Measurements from ENCODE around the gene NCBP2.

Gene NCBP2

DNA sequence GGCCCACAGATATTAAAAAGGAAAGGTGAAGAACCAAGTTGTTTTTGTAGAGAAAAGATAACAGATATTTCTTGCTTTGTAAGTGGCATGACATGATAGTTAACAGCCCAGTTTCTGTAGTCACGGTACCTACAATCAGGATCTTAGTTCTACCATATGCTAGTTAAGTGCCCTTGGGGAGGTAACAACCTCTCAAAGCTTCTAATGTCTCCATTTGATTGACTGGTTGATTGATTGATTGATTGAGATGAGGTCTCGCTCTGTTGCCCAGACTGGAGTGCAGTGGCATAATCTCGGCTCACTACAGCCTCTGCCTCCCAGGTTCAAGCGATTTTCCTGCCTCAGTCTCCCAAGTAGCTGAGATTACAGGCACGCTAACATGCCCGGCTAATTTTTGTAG lies 46.1 kb downstream of the NCBP2 start:
- Histone ChIP-seq H3K9ac (ENCODE audit: low read depth, low read length) (no peak overlapping the region), H3K27me3 (ENCODE audit: insufficient read depth, low read length, poor library complexity) (no peaks in the 10 kb centered on the region), H3K79me2 (ENCODE audit: insufficient read depth, low read length) (peaks cover 60% of the 10 kb centered on the region), H3K36me3 (ENCODE audit: insufficient read depth, low read length) (peaks cover 27% of the 10 kb centered on the region; the same call in 1 of the 2 replicates), H3K4me1 (ENCODE audit: insufficient read depth, low read length) (no peaks in the 10 kb centered on the region), H3K9me3 (ENCODE audit: insufficient read depth, low read length, severe bottlenecking) (no peaks in the 10 kb centered on the region), H2AFZ (ENCODE audit: low read depth, low read length) (no peak overlapping the region), H3K4me2 (ENCODE audit: insufficient read depth, low read length) (no peak overlapping the region), H4K20me1 (ENCODE audit: insufficient read depth, low read length) (peaks cover 6% of the 10 kb centered on the region; the same call in 1 of the 2 replicates), H3K27ac (ENCODE audit: low read length) (no peak overlapping the region), H3K4me3 (ENCODE audit: low read depth in 1 of 2, low read length in 2 of 2) (no peak overlapping the region)
- TF ChIP-seq, protein P1, sequence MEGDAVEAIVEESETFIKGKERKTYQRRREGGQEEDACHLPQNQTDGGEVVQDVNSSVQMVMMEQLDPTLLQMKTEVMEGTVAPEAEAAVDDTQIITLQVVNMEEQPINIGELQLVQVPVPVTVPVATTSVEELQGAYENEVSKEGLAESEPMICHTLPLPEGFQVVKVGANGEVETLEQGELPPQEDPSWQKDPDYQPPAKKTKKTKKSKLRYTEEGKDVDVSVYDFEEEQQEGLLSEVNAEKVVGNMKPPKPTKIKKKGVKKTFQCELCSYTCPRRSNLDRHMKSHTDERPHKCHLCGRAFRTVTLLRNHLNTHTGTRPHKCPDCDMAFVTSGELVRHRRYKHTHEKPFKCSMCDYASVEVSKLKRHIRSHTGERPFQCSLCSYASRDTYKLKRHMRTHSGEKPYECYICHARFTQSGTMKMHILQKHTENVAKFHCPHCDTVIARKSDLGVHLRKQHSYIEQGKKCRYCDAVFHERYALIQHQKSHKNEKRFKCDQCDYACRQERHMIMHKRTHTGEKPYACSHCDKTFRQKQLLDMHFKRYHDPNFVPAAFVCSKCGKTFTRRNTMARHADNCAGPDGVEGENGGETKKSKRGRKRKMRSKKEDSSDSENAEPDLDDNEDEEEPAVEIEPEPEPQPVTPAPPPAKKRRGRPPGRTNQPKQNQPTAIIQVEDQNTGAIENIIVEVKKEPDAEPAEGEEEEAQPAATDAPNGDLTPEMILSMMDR (IDR thresholded peaks at IDR 0.05; ENCODE audit: borderline replicate concordance, extremely low read depth, low read length, poor library complexity, severe bottlenecking), result no peak
- no peak for TF ChIP-seq EZH2 (IDR thresholded peaks at IDR 0.05; ENCODE audit: borderline replicate concordance, low read depth, low read length, severe bottlenecking)
- ATAC-seq (ENCODE audit: insufficient read depth, low read depth), result no peak
- no peak for DNase-seq

DNA sequence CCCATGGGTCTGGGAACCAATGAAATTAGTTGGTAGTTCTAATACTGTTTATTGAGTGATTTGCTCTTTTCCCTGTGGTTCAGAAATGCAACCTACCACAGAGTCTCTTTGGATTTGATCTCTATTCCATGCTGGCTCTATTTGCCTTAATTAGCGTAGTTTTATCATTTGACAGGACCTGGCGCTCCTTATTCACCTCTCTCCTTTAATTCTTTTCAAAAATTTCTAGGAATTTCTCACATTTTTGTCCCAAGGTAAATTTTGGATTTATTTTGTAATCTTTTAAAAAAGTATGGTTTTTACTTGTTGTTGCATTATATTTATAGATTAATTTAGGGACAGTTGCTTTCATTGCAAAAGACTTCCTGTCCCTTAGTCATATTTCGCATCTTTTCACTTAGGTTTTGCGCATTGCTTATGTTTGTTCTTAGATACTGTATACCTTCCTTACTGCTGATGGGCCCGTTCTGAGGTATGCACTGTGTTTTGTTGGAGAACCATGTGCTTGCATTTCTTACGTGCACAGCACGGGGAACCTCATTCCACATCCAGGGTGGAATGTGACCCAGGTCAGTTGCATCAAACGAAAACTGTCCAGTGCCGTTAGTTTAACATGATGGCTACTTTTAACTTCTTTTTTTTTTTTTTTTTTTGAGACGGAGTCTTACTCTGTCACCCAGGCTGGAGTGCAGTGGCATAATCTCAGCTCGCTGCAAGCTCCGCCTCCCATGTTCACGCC lies 47.6 kb downstream of the NCBP2 start:
- no peak overlapping the region for H3K9ac ChIP-seq (ENCODE audit: low read depth, low read length)
- H3K36me3 ChIP-seq (ENCODE audit: insufficient read depth, low read length), result peaks cover 23% of the 10 kb centered on the region; the same call in 1 of the 2 replicates
- H3K27ac ChIP-seq (ENCODE audit: low read length), result no peak overlapping the region
- H4K20me1 ChIP-seq (ENCODE audit: insufficient read depth, low read length), result peaks cover 7% of the 10 kb centered on the region; the same call in 1 of the 2 replicates
- H3K27me3 ChIP-seq (ENCODE audit: insufficient read depth, low read length, poor library complexity), result no peaks in the 10 kb centered on the region
- peaks cover 75% of the 10 kb centered on the region for H3K79me2 ChIP-seq (ENCODE audit: insufficient read depth, low read length)
- DNase-seq (no peak), ATAC-seq (ENCODE audit: insufficient read depth, low read depth) (no peak)
- no peak for TF ChIP-seq EZH2 (IDR thresholded peaks at IDR 0.05; ENCODE audit: borderline replicate concordance, low read depth, low read length, severe bottlenecking)
- TF ChIP-seq, protein P1 (IDR thresholded peaks at IDR 0.05; ENCODE audit: borderline replicate concordance, extremely low read depth, low read length, poor library complexity, severe bottlenecking), result no peak
- H3K4me2 ChIP-seq (ENCODE audit: insufficient read depth, low read length), result no peak overlapping the region
- no peak overlapping the region for H3K4me3 ChIP-seq (ENCODE audit: low read depth in 1 of 2, low read length in 2 of 2)
- H3K4me1 ChIP-seq (ENCODE audit: insufficient read depth, low read length), result no peaks in the 10 kb centered on the region
- no peaks in the 10 kb centered on the region for H3K9me3 ChIP-seq (ENCODE audit: insufficient read depth, low read length, severe bottlenecking)
- no peak overlapping the region for H2AFZ ChIP-seq (ENCODE audit: low read depth, low read length)

DNA sequence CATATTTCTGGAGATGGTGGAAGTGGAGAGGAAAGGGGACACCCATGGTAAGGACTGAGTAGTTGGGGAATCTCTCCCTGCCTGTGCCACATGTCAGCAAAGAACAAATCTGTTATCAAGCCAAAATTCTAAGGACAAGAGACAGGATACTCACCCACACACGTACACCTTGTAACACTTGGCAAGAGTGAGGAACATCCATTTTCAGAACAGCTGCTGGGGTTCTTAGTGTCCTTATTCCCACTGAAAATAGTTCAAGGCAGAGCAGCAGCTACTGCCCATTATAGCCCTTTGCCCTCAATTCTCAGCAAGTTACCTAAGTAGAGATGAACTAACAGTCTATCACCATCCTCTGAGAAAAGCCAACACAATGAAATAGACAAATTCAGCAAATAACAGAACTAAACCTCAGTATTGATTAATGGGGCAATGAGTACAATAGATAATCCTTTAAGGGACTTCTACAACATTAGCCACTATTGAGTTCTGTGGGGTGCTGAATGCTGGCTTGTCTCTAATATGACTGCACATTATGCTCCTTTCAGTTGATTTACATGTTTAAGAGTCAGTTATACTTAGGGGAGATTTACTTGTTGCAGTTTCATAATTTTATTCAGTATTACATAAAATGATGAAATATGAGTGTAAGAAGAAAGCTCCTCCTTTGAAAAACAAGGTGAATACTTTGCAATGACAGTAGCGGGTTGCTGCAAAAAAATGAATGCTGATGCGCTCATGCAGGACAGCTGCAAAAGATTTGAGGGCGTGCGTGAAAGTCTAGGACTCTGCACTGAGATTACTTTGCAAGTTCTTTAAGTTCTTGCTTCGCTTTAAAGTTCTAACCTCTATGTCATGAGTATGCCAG lies 52.3 kb downstream of the NCBP2 start:
- Histone ChIP-seq H3K9me3 (ENCODE audit: insufficient read depth, low read length, severe bottlenecking) (no peaks in the 10 kb centered on the region), H2AFZ (ENCODE audit: low read depth, low read length) (no peak overlapping the region), H3K4me1 (ENCODE audit: insufficient read depth, low read length) (no peaks in the 10 kb centered on the region), H3K4me3 (ENCODE audit: low read depth in 1 of 2, low read length in 2 of 2) (no peak overlapping the region), H3K4me2 (ENCODE audit: insufficient read depth, low read length) (no peak overlapping the region), H3K36me3 (ENCODE audit: insufficient read depth, low read length) (peaks cover 54% of the 10 kb centered on the region), H4K20me1 (ENCODE audit: insufficient read depth, low read length) (peaks cover 18% of the 10 kb centered on the region), H3K27ac (ENCODE audit: low read length) (no peak overlapping the region), H3K27me3 (ENCODE audit: insufficient read depth, low read length, poor library complexity) (no peaks in the 10 kb centered on the region), H3K9ac (ENCODE audit: low read depth, low read length) (no peak overlapping the region), H3K79me2 (ENCODE audit: insufficient read depth, low read length) (peaks cover 93% of the 10 kb centered on the region)
- DNase-seq, result no peak
- ATAC-seq (ENCODE audit: insufficient read depth, low read depth), result no peak
- TF ChIP-seq, protein P1 (IDR thresholded peaks at IDR 0.05; ENCODE audit: borderline replicate concordance, extremely low read depth, low read length, poor library complexity, severe bottlenecking), result no peak
- TF ChIP-seq EZH2 (IDR thresholded peaks at IDR 0.05; ENCODE audit: borderline replicate concordance, low read depth, low read length, severe bottlenecking), result no peak
